Hypothalamus (tissue), 51 donors: Measurements from ENCODE around the gene NAV1.
"Not testable (repeated sequence)": the region's sequence is repeated elsewhere in the genome, so short reads cannot be mapped to it uniquely, and the experiment has no call there.

Experiments
- DNase-seq, 51 donors: peaks; one replicate each; lab custom pipeline; 2025; lab: John Stamatoyannopoulos, UW

Gene NAV1

DNA sequence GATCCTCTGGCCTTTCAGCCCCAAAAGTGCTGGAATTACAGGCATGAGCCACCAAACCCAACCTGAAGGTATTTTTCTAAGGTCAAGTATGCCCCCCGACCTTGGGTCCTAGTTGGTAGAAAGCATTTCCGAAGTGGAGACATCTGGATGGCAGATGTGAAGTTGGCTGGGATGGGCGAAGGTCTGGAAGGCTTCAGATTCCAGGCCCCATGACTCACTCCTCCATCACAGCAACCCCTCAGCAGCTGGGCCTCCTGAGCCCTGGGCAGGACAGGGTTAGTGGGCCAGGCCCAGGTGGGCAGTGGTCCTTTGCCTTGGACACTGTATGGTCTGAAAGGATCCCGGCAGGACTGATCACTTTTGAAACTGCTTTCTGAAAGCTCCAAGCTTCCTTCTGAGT, 23.3 kb downstream of the NAV1 start:
- DNase-seq: no peak

DNA sequence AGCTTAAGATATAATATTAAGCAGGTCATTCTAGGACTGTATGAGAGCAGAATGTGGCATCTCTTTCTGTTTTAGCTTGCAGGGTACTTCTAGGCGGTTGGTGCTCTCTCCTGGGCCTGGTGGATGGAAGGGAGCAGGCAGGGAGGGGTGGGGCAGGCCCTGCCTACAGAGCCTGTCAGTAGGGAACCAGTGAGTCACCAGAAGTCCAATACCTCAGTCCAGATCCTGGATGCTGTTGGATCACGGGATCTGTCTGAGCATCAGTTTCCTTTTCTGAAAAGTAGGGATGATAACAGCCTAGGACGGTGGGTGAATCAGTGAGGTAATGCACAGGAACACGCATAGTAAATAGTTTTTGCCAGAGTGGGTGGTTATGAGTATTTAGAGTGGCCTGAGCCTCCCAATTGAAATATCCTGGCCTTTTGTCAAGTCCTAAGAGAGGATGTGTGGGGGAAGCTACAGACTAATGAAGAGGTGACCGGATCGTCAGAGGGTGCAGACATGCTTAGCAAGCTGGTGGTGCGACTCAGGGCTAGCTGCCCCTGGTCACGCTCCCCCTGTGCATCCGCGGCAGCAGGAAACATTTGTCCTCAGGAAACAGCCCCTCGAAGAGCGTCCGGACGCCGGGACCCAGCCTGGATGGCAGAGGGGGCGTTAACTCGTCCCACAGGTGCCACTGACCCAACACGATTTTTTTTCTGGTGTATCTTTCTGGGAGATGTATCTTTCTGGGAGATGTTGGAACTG, 23.9 kb downstream of the NAV1 start:
- DNase-seq: peak in 1 of 51 donors; percentile 20

DNA sequence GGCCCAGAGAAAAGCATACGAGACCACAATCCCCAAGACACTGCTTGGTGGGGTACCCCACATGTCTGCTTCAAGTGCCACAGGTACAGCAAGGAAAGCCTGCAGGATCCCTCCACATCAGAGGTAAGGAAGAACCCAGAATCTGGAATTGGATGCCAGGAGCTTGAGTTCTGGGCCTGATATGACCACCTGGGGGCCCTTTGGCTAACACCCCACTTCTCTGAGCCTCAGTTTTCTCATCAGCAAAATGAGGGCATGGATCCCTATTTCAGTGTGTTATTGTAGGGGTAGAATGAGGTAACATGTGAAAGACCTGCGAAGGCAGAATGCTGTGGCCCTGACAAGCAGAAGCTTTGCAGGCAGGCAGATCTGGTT, 24.5 kb downstream of the NAV1 start:
- no peak for DNase-seq

DNA sequence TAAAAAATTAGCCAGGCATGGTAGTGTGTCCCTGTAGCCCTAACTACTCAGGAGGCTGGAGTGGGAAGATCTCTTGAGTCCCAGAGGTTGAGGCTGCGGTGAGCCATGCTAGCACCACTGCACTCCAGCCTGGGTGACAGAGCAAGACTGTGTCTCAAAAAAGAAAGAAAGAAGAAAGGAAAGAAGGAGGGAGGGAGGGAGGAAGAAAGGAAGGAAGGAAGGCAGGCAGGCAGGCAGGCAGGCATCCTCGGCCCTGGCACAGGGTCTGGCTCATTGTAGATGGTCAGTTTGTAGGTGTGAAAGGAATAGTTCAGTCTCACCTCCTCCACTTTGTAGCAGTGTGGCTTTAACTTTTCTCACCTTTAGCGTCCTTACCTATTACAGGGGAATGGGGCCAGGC, 25.0 kb downstream of the NAV1 start:
- DNase-seq: no peak

DNA sequence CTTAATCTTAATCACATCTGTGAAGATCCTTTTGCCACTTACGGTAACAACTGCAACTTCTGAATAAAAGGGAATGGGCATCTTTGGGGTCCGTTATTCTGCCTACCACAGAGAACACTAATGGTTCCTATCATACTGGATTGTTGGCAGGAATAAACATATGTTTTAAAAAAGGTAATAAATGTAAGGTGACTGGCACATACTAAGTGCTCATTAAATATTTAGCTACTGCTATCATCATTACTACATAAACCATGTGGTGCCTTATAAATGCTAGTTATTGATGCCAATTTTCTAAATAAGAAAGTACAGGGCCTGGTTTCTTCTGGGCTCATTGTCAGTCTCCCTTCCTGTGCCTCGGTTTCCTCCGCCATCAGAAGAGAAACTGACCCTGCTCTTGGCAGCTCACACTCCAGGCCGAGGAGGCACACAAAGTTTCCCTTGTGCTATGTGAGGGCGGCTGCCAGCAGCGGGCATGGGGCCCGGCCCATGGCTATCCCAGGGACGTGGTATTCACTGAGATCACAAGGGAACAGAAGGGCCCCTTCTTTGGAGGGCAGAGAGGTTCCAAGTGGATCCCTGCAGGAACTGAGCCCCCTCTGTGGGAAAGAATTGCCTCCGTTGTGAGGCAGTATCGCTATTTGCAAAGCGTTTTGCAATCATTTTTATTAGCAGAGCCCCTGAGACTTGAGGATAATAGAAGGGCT, 26.2 kb downstream of the NAV1 start:
- peak in 46 of 51 donors; percentile 46 to 98 (median 88) for DNase-seq

DNA sequence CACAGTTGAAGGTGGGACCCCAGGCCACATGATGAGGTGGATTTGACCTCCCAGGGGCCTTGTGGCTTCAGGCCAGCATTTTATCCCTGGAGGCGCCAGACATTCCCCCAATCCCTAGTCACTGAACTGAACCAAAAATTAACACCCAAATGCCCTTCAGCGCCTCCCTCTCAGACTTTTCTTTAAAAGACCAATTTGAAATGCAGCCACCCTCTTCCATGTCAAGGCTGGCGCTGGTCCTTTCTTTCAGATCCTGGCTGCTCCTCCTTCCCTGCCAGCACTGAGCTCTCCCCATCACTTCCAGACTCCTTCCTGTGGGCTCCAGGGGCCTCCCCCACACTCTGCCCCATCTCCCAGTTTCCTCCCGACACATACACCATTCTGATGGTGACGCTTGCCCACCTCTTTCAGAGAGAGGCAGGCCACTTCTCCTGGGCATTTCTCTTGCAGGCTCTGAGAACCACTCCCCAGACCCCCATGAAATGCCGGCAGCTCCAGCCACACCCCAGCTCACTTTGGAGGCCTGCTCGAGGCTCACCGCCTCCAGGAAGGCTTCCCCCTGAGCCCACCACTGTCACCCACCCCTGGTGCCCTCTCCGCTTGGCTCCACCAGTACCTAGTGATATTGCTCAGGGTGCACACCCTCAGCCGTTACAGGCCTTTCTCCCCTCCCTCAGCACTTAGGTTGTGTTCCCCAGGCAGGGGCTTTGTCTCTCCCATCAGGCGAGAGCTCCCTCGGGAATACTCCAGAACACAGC, 27.0 kb downstream of the NAV1 start:
- DNase-seq: peak in 22 of 51 donors; percentile 45 to 92 (median 72)

DNA sequence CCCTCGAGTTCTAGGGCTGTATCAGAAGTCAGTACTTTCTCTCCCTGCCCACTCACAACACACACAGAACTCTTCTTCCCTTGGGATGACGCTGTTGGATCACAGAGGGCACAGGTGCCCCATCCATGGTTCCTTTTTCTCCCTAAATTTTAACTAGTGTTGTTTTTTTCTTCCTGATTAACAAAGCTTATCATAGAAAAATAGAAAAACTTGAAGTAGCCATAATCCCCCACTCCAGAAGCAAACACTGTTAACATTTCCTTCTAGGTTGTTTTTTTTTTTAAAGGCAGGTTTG, 27.5 kb downstream of the NAV1 start:
- no peak for DNase-seq

DNA sequence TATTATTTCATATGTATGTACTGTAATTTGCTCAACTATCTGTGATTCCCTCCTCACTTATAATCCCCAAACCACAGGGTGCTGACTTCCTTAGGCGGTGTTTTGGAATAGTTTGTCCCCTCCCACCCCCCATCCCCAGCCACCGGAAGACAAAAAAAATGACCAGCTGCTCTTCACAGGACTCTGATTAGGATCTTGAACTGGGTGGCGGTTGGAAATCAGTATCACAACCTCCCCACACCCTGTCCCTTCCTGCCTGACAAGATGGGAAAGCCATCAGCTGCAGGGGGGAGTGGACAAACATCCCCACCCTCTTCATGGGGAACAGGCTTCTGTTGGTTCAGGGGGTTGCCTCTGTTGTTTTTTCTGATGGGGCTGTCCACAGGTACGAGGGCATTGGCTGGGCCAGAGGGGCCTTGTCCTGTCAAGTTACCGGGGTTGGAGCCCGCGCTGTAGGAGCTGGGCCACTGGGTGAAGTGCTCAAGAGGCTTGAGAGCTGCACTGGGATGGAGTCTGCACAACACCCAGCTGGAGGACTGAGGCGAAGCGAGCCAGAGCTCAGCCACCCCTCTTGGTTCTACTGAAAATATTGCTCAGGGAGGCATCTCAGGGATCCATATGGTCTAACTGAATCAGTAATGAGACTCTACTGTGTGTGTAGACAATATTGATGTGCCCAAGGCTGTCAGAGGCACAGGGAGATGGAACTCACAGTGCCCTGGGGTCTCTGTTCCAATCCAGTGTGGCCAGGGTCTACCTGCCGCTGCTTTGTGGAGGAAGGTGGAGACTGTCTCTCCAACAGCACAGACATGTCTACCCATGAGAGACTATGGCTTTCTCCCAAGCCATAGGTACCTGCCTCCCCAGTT, 28.2 kb downstream of the NAV1 start:
- DNase-seq: no peak

DNA sequence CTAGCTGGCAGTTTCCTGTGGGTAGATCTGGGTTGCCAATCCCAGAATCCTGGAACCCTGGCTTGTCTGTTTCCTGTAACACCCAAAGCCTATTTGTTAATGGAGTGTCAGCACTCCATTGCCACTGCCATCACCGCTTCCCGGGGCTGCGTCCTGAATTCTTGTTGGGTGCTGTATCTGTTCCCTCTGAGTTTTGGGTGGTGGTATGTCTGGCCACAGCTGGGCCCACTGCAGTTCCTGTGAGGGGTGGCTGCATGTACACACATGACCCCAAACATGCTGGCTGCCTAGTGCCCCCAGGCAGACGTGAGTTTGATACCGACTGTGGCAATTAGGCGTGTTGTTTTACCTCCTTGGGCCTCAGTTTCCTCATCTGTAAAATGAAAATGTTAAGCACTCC, 29.3 kb downstream of the NAV1 start:
- DNase-seq: no peak

DNA sequence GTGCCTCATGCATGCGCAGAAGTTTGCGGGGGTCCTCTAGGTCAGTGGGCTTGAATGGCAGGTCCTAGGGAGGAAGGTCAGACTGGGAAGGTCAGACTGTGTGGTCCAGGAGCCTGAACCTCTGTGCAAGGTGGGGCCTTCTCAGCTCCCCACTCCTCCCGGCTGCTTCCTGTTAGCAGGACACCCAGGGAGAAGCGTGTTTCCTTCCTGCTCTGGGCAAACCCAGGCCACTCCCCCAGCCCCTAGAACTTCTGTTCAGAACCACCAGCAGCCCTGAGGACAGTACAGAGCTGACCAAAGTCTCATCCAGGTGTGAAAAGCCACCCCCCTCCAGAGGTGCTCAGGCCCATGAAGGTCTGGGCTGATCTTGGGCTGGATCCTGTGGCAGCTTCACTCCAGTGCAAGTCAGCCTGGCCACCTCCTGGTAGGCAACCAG, 29.9 kb downstream of the NAV1 start:
- no peak for DNase-seq

DNA sequence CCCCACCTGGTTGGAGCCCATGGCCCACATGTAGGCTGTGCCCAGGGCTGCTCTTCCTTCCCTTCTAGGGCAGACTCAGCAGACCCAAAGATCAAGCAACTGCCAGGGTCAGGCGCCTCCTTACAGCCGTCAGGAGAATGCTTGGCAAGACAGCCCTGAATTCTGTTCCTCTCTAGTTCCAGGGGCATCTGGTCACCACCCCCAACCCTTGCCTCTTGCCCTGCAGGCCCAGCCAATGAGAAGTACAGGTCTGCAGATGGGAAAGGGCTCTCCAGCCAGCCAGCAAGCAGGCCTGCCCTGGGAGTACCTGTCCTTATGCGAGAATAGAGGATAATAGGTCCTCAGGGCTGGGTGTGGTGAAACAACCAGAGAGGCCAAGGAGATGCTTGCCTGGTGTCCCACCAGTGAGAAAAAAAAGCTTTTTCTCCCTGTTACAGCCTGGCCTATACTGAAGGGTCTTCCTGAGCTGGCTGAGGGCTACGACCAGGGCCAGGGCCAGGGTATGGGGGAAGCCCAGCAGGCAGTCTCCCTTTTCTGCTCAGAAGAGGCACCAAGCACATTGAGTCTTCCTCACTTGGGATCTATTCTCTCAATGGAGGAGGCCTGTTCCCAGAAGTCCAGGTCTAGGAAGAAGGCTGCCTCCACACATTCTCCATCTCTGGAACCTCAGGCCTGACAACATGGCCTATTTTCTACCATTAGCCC, 31.4 kb downstream of the NAV1 start:
- no peak for DNase-seq

DNA sequence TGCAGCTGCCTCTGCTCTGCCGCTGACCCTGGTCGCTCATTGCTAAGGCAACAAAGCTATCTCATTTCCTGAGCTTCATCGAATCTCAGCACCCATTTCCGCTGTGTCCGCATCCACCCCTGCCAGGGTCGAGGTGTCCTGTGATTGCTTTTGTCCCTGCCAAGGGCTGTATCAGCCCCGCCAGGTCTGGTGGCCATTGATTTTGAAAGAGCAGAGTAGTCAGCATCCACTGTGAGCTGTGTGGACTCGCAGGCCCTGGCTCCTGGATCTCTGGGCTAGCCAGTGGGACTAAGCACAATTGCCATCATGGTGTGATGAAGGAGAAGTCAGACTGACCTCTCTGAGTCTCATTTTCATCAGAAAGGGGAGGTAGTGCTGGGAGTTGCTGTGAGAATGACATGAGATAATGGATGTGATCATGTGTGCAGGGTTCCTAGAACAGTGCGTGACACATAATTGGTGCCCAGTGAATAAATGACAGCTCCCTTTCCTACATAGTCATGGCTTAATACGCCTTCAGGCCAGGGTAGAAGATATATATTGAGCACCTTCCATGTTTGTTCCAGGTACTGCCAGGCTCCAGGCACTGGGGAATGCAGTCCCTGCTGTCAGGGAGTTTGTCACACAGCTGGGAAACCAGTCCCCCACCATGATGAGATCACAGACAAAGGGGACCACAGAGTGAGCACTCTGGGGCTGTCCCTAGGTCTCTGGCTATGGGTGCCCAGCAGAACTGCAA, 32.1 kb downstream of the NAV1 start:
- peak in 3 of 51 donors; percentile 12 to 43 (median 28) for DNase-seq

DNA sequence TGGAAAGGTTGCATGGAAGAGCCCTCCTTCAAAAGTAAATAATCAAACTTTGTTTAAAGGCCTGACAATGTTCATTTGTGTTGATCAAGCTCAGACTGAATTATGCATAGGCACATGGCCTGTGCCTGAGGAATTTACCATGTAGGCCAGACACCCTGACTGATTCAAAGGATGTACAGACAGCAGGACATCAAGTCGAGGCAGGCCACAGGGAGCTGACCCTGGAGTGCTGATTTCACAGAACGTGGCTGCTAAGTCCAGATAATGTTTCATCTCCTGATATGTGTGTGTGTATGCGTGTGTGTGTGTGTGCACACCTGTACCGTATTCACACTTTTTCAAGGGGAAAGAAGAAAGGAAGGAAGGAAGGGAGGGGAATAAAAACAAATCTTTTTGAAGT, 34.1 kb downstream of the NAV1 start:
- DNase-seq: no peak

DNA sequence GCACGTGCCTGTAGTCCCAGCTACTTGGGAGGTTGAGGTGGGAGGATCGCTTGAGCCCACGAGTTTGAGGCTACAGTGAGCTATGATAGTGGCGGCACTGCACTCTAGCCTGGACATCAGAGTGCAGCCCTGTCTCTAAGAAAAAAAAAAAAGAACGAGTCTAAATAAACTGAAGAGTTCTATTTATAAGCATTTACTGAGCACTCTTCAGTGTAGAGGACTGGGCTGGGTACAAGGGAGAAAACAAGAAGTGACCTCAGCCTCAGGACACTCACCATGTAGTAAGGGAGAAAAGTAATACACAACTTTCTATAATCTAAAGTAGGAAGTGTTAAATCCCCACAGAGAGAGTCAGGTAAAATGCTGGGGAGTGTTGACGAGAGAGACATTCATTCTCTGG, 35.0 kb downstream of the NAV1 start:
- no peak for DNase-seq

DNA sequence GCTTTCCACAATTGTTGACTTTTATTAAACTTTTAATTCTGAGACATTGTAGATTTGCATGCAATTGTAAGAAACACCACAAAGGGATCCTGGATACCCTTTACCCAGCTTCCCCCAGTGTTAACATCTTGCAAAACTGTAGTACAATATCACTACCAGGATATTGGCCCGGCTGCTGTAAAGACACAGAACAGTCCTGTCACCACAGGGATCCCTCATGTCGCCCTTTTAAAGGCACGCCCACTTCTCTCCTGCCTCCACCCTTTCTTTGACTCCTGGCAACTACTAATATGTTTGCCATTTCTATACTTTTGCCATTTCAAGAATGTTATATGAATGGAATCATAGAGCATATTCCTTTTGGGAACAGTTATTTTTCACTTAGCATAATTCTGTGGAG, 37.0 kb downstream of the NAV1 start:
- no peak for DNase-seq

DNA sequence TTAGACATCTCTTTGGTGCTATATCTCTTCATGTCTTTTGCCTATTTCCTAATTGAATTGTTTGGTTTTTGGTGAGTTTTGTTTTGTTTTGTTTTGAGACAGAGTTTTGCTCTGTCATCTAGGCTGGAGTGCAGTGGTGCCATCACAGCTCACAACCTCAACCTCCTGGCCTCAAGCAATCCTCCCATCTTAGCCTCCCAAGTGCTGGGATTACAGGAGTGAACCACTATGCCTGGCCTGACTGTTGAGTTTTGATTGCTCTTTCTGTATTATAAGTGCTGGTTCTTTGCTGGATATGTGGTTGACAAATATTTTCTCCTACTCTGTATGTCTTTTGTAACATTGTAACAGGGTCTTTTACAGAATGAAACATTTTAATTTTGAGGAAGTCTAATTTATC, 38.0 kb downstream of the NAV1 start:
- no peak for DNase-seq

DNA sequence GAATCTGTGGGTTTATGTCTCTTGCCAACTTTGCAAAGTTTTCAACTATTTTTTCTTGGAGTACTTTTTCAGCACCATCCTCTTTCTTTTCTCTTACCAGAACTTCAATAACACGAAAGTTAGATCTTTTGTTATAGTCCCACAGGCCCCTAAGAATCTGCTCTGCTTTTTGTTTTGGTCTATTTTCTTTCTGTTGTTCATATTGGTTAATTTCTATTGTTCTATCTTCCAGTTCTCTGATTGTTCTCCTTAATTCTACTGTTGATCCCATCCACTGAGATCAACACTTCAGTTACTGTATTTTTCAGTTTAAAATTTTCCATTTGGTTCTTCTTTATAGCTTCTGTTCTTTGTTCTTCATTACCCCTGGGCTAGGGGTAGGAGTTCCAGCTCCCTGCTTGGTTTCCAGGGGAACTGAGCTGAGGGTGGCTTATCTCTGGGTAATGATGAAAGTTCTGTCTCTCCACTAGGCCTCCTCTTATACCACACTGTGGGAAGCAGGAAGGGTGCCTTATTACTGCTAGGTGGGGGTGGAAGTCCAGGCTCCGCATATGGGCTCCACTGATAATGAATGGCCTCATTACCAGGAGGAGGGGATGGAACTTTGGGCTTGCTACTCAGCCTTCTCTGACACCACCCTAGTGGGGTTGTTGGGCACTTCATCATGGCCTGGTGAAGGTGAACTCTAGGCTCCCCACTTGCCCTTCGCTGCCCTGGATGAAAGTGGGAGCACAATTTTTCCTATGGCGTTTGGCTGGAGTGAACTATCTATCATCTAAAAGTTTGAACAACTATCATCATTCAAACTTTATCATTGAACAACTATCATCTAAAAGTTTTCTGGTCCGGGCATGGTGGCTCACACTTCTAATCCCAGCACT, 39.3 kb downstream of the NAV1 start:
- no peak for DNase-seq

DNA sequence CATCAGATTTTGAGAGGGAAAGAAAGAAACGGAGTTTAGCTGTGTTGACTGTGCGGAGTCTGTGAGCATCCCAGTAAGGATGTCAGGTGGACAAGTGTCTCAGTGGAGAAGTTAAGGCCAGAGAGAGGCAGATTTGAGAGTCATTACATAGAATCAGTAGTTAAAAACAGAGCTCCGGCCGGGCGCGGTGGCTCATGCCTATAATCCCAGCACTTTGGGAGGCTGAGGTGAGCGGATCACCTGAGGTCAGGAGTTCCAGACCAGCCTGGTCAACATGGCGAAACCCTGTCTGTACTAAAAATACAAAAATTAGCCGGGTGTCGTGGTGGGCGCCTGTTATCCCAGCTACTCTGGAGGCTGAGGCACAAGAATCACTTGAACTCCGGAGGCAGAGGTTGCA, 42.4 kb downstream of the NAV1 start:
- not testable (repeated sequence) for DNase-seq
